HG03097 (cell line): ENCODE measurements around the gene BEST4.
A peak's percentile ranks its signal among the peaks of the same experiment; 100 is the strongest.
"Not testable (repeated sequence)": the region's sequence is repeated elsewhere in the genome, so short reads cannot be mapped to it uniquely, and the experiment has no call there.

Source experiments
- ATAC-seq: cut with Tn5 transposase; IDR thresholded peaks from one replicate; pipeline ENCODE4 v1.9.1; 2021; ENCODE audit not compliant: unreplicated experiment, low FRiP score

The BEST4 gene

DNA sequence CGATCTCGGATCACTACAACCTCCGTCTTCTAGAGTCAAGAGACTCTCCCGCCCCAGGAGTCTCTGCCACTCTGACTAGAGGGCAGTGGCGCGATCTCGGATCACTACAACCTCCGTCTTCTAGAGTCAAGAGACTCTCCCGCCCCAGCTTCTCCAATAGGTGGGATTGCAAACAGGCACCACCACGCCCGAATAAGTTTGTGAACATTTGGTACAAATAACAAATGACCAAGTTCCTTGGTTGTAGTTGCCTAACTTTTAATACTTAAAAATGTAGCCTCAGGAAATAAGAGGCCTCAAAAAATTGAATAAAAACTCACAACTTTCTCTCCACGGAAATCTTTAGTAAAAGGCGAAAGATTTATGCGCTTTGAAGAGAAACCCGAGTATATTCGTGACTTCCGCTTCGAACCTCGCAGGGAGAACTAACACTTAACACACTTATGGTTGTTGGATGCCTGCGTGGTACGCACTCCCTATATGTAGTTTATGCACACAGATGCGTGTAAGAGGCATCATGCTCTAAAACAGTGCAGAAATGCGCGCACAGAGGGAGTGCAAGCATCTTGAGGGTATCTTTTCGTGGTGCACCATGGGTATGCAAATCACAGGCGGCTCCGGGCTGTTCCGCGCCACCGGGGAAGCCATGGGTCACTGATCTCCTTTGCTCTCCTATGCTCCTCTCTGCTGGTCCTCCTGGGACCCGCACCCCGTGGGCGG lies 31.8 kb upstream of the BEST4 start:
- peak; percentile 72 for ATAC-seq

- no peak for ATAC-seq
Observed at GRCh38 chr1:44819196-44819607, 31.2 kb upstream of the BEST4 start.

GRCh38 chr1:44817771-44818495 lies 30.0 kb upstream of the BEST4 start:
- ATAC-seq, result no peak

DNA sequence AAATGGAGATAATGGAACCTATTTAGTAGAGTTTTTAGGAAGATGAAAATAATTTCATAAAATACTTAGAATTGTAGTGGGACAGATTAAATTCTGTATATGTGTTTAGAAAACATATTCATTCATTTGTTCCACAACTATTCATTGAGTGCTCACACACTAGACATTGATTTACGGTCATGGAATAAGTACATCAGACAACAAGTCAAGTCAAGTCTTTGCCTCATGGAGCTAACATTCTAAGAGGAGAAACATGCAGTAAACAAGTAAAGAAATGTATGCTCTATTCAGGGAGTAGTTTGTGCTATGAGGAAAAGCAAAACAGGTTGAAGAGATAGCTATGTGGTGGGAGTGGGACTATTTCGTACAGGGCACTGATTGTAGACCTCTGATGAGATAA lies 29.3 kb upstream of the BEST4 start:
- ATAC-seq, result no peak

DNA sequence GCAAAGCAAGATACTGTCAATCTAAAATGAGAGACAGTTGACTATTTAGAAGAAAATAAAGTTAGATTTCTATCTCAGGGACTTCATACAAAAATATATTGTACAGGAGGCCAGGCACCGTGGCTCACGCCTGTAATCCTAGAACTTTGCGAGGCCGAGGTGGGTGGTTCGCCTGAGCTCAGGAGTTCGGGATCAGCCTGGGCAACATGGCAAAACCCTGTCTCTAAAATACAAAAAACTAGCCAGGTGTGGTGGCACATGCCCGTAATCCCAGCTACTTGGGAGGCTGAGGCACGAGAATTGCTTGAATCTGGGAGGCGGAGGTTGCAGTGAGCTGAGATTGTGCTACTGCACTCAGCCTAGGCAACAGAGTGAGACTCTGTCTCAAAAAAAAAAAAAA lies 28.0 kb upstream of the BEST4 start:
- not testable (repeated sequence) for ATAC-seq

DNA sequence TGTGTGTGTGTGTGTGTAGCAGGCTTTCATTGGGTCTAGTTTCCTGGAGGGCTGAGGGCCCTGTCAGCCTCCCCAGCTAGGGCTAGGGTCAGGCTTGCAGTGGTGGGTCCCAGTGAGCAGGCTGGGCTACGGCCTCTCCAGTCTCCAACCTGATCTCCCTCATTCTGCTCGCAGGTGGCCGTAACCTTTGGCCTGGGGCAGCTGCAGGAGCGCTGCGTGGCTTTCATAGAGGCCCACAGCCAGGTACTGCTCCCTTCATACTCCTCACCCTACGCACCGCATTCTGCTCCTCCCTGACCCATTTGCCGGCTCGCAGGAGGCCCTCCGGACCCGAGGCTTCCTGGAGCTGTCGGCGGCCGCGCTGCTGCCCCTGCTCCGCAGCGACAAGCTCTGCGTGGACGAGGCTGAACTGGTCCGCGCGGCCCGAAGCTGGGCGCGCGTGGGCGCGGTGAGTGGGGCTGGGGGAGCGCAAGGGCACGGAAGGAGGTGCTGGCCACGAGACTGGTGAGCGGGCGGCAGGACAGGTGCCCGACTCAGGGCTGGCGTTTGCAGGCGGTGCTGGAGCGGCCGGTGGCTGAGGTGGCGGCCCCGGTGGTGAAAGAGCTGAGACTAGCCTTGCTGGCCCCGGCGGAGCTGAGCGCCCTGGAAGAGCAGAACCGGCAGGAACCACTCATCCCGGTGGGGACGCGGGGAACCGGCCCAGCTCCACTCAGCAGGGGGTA lies 25.0 kb upstream of the BEST4 start:
- no peak for ATAC-seq

DNA sequence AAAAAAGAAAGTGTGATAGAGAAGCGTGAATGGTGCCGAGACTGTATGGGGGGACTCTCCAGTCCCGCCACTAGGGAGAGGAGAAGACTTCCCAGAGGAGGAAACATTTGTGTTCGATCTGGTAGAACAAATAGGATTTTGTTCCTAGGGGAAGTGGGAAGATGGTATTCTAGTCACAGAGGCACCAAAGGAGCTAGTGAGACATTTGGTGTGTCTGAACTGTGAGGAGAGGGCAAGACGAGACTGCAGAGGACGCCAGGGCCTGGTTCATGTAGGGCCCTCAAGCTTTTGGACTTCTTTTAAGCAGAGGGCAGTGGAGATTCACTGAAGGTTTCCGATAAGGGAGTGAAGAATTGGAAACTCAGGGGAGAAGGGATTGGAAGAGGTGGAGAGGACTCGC lies 23.3 kb upstream of the BEST4 start:
- no peak for ATAC-seq

GRCh38 chr1:44810762-44811105 lies 22.8 kb upstream of the BEST4 start:
- not testable (repeated sequence) for ATAC-seq

GRCh38 chr1:44810101-44810761 lies 22.3 kb upstream of the BEST4 start:
- ATAC-seq, result no peak

- ATAC-seq, result peak; percentile 29
Observed at GRCh38 chr1:44808938-44809917, 21.3 kb upstream of the BEST4 start.

- ATAC-seq, result no peak
Observed at GRCh38 chr1:44808063-44808937, 20.3 kb upstream of the BEST4 start, which contains the start of gene BTBD19. TSS of gene BTBD19 (plus strand) at chr1:44808523. CDS start at chr1:44808821, 298 bp downstream.

DNA sequence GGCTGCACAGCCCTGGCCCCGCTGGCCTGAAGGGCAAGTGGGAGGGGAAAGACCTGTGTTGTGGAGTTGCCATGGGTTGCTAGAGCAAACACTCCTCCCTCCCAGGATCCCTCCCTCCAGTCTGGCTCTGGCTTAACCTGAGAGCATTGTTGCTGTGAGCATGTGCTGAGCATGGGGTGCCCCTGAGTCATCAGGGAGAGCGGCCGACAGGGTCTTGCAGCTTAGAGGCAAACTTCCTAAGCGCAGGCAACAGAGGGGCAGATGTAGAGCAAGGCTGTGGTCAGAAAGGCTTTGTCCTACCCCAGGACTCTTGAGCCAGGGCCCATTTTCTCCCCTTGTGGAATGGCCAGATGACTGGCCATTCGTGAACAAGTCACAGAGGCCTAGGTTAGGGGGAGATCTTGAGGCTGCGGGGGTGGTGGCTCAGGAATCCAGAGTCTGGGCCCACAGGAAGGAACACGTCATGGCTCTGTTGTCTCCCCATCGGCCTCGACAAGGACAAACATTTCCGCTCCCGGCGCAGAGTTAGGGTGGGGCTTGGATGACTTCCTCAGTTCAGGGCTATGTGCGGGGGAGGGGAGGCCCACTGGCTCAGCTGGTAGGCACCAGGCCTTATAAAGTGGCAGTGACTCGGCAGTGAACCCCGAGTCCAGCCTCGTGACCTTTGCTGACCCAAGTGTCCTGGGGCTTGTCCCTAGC lies 19.5 kb upstream of the BEST4 start:
- ATAC-seq, result no peak

GRCh38 chr1:44806704-44807363 lies 18.9 kb upstream of the BEST4 start, which contains the start of gene DYNLT4:
TSS of gene DYNLT4 (minus strand) at chr1:44807351. CDS start at chr1:44806668, 683 bp downstream.
- ATAC-seq, result no peak

GRCh38 chr1:44806025-44806703 lies 18.2 kb upstream of the BEST4 start:
- ATAC-seq, result no peak

DNA sequence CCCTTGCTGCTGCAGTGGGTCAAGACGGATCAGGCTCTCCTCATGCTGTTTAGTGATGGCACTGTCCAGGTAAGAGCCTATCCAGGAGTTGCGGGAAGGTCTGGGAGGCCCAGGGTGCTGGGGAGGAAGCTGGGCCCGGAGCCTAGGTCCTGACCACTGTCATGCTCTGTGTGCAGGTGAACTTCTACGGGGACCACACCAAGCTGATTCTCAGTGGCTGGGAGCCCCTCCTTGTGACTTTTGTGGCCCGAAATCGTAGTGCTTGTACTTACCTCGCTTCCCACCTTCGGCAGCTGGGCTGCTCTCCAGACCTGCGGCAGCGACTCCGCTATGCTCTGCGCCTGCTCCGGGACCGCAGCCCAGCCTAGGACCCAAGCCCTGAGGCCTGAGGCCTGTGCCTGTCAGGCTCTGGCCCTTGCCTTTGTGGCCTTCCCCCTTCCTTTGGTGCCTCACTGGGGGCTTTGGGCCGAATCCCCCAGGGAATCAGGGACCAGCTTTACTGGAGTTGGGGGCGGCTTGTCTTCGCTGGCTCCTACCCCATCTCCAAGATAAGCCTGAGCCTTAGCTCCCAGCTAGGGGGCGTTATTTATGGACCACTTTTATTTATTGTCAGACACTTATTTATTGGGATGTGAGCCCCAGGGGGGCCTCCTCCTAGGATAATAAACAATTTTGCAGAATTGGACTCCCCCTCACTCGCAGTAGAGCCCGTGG lies 17.5 kb upstream of the BEST4 start:
- ATAC-seq, result no peak

DNA sequence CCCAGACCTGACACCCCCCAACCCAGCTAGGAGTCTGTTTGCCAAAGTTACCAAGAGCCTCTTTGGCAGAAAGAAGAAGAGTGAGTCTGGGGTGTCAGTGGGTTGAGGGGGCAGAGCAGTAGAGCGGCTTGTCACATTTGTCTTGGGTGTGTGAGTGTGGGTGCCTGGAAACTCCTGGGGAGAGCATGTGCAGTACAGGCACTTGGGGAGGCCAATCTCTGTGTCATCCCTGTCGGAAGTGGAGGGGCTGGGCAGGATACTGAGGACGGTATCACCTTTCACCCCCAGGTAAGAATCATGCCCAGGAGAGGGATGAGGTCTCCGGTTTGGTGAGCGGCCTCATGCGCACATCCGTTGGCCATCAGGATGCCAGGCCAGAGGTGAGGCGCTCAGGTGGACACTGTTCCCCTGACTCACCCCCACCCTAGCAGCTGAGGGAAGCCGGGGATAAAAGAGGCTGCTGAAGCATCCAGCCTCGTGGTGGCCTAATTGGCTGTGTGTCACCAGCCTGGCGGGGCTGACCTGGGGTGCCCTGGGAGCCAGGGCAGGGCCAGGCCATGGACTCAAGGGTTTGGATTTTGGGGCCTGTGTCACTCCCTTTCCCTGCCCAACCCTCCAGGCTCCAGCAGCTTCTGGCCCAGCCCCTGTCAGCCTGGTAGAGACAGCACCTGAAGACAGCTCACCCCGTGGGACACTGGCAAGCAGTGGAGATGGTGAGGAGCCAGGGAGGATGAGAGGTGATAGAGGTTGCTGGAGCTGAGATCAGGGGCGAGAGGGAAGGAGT lies 15.5 kb upstream of the BEST4 start:
- no peak for ATAC-seq
